GM23248 (cell line): ENCODE measurements around the gene PTPRB.

Source experiments
- EZH2 ChIP-seq: fragments of 200-600 bp; sonication (generic); IDR thresholded peaks from 2 replicates; pipeline ENCODE4 v1.6.1; 2018; ENCODE audit warnings: antibody characterized with exemption, mild to moderate bottlenecking; ENCODE audit not compliant: insufficient read depth, poor library complexity, severe bottlenecking
- EZH2phosphoT487 ChIP-seq: fragments of 200-600 bp; sonication (generic); IDR thresholded peaks from 2 replicates; pipeline ENCODE4 v1.6.1; 2018; ENCODE audit warnings: antibody characterized with exemption, moderate library complexity, mild to moderate bottlenecking, low read depth; ENCODE audit not compliant: insufficient read depth

DNA sequence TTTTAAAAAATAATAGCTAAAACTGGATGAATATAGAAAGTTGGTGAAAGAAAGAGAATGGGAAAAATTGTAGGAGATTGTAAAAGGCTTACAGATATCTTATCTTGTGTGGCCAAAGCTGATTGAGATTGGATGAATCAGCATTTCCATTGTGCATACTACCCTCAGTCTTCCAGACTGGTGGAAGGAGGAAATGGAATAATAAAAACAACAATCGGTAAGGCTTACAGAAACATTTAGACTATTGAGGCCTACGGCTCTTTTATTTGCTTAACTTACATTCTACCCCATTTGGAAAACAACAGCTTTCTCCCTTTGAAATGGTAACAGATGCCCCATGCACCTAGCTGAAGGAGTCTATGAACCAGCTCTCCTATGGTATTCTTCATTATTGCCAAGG is 129.8 kb downstream of the PTPRB start:
- TF ChIP-seq EZH2 (no peak), EZH2phosphoT487 (no peak)
